GM19463 (cell line): ENCODE data around the gene HCN2.
"Not testable (repeated sequence)": the region's sequence is repeated elsewhere in the genome, so short reads cannot be mapped to it uniquely, and the experiment has no call there.

Experiments
- ATAC-seq: cut with Tn5 transposase; IDR thresholded peaks from one replicate; pipeline ENCODE4 v1.9.1; 2021; ENCODE audit warnings: mild to moderate bottlenecking, moderate library complexity; ENCODE audit not compliant: unreplicated experiment

Gene HCN2

GRCh38 chr19:617551-618246 is 28.0 kb downstream of the HCN2 start:
- no peak for ATAC-seq

GRCh38 chr19:618247-618619 is 28.6 kb downstream of the HCN2 start:
- no peak for ATAC-seq

- ATAC-seq: no peak
Observed at GRCh38 chr19:618674-619285, 29.1 kb downstream of the HCN2 start.

GRCh38 chr19:619286-620002 is 29.8 kb downstream of the HCN2 start:
- no peak for ATAC-seq

- no peak for ATAC-seq
Observed at GRCh38 chr19:620166-620862, 30.6 kb downstream of the HCN2 start.

- ATAC-seq: not testable (repeated sequence)
Observed at GRCh38 chr19:621191-621590, 31.5 kb downstream of the HCN2 start.

- ATAC-seq: no peak
Observed at GRCh38 chr19:621819-622218, 32.1 kb downstream of the HCN2 start.

GRCh38 chr19:622666-623065 is 33.0 kb downstream of the HCN2 start:
- no peak for ATAC-seq

- ATAC-seq: no peak
Observed at GRCh38 chr19:623175-623916, 33.7 kb downstream of the HCN2 start.

- no peak for ATAC-seq
Observed at GRCh38 chr19:623974-624373, 34.3 kb downstream of the HCN2 start.

GRCh38 chr19:624433-625109 is 34.9 kb downstream of the HCN2 start:
- ATAC-seq: no peak

GRCh38 chr19:625257-625656 is 35.6 kb downstream of the HCN2 start:
- ATAC-seq: no peak

GRCh38 chr19:626566-626965 is 36.9 kb downstream of the HCN2 start:
- not testable (repeated sequence) for ATAC-seq

GRCh38 chr19:628168-628567 is 38.5 kb downstream of the HCN2 start:
- no peak for ATAC-seq

- ATAC-seq: not testable (repeated sequence)
Observed at GRCh38 chr19:629515-629914, 39.8 kb downstream of the HCN2 start.

GRCh38 chr19:629961-630714 is 40.5 kb downstream of the HCN2 start:
- no peak for ATAC-seq

- peak; percentile 22 for ATAC-seq
Observed at GRCh38 chr19:632579-633067, 42.9 kb downstream of the HCN2 start.

- peak; percentile 90 for ATAC-seq
Observed at GRCh38 chr19:633068-633785, 43.5 kb downstream of the HCN2 start, which contains the start of gene POLRMT. POLRMT (minus strand) TSS chr19:633537; CDS start chr19:633512, 25 bp downstream.
